IMR-90 (cell line): ENCODE results near the gene UBLCP1. TPM values are rescaled to one million over a fixed set of nuclear protein-coding genes. Genes with fewer than 3 reads are reported as not detected.

Source experiments
- ATAC-seq: fragments of 200-7000 bp; cut with Tn5 transposase; 2 replicates; pipeline ENCODE4 v1.9.1; 2020; ENCODE audit warnings: low read depth, mild to moderate bottlenecking, moderate library complexity
- BruUV-seq: library from RNA; stranded (reverse); fragments of 400-500 nt; replicated peaks from 2 replicates; lab custom pipeline; 2021; lab: Mats Ljungman, UMichigan
- CTCF ChIA-PET: fragments of 300-600 bp; formaldehyde crosslinking; extraction: SDS; loops from one replicate; lab custom pipeline; 2021; ENCODE audit warnings: antibody characterized with exemption; lab: Yijun Ruan, JAX
- POLR2A ChIA-PET: fragments of 300-600 bp; sonication (Branson Sonifier 250); formaldehyde crosslinking; loops from one replicate; lab custom pipeline; 2022; ENCODE audit warnings: antibody characterized with exemption; ENCODE audit not compliant: unreplicated experiment; lab: Charles Lee
- DNase-seq: peaks from one replicate; pipeline ENCODE4 v3.0.0; 2013
- H2AFZ ChIP-seq: replicated peaks from 2 replicates; pipeline ENCODE3; 2013; ENCODE audit warnings: low read length, mild to moderate bottlenecking; ENCODE audit not compliant: poor library complexity
- H2AK5ac ChIP-seq: 2 replicates; pipeline ENCODE4 v1.6.1; 2013; ENCODE audit warnings: low read depth, low read length, inconsistent platforms
- H2AK9ac ChIP-seq: replicated peaks from 2 replicates; pipeline ENCODE3; 2013; ENCODE audit warnings: mild to moderate bottlenecking, low read depth, low read length, moderate library complexity; ENCODE audit not compliant: poor library complexity
- H2BK120ac ChIP-seq: 2 replicates; pipeline ENCODE4 v1.6.1; 2013; ENCODE audit warnings: low read depth, low read length, inconsistent platforms
- H2BK15ac ChIP-seq: 3 replicates; pipeline ENCODE4 v1.6.1; 2013; ENCODE audit warnings: low read depth, low read length, inconsistent platforms
- H2BK20ac ChIP-seq: 2 replicates; pipeline ENCODE4 v1.6.1; 2013; ENCODE audit warnings: low read depth, mild to moderate bottlenecking, inconsistent platforms, low read length, moderate library complexity
- H2BK5ac ChIP-seq: 2 replicates; pipeline ENCODE4 v1.6.1; 2013; ENCODE audit warnings: mild to moderate bottlenecking, low read depth, low read length, inconsistent platforms; ENCODE audit not compliant: poor library complexity, severe bottlenecking
- H3K14ac ChIP-seq: replicated peaks from 2 replicates; pipeline ENCODE4 v1.6.1; 2013; ENCODE audit warnings: low read depth, low read length, inconsistent platforms
- H3K18ac ChIP-seq: 2 replicates; pipeline ENCODE4 v1.6.1; 2013; ENCODE audit warnings: low read depth, low read length, control low read depth
- H3K23ac ChIP-seq: 2 replicates; pipeline ENCODE4 v1.6.1; 2013; ENCODE audit warnings: low read depth, low read length, inconsistent platforms
- H3K27ac ChIP-seq: 2 replicates; pipeline ENCODE4 v1.5.1; 2013; ENCODE audit warnings: mild to moderate bottlenecking, control low read depth, low read length; ENCODE audit not compliant: insufficient read depth
- H3K27me3 ChIP-seq: 2 replicates; pipeline ENCODE4 v1.6.1; 2013; ENCODE audit warnings: low read length; ENCODE audit not compliant: control insufficient read depth, insufficient read depth
- H3K36me3 ChIP-seq: 2 replicates; pipeline ENCODE4 v1.6.1; 2013; ENCODE audit warnings: low read length, mixed read lengths; ENCODE audit not compliant: control insufficient read depth, insufficient read depth
- H3K4ac ChIP-seq: 2 replicates; pipeline ENCODE4 v1.6.1; 2013; ENCODE audit warnings: low read depth, low read length, inconsistent platforms
- H3K4me1 ChIP-seq: 2 replicates; pipeline ENCODE4 v1.6.1; 2013; ENCODE audit warnings: low read length, mixed read lengths; ENCODE audit not compliant: control insufficient read depth, insufficient read depth
- H3K4me2 ChIP-seq: 2 replicates; pipeline ENCODE4 v1.6.1; 2013; ENCODE audit warnings: low read depth, mild to moderate bottlenecking, control low read depth, low read length, moderate library complexity
- H3K4me3 ChIP-seq: 2 replicates; pipeline ENCODE4 v1.5.1; 2013; ENCODE audit warnings: low read depth, mild to moderate bottlenecking, control low read depth, low read length, moderate library complexity; ENCODE audit not compliant: insufficient read depth
- H3K56ac ChIP-seq: 2 replicates; pipeline ENCODE4 v1.6.1; 2013; ENCODE audit warnings: low read length, inconsistent platforms; ENCODE audit not compliant: insufficient read depth; ENCODE audit errors: extremely low read depth
- H3K79me1 ChIP-seq, 2 experiments: 2 replicates each; pipeline ENCODE4 v1.6.1; 2013; ENCODE audit warnings: low read length in 2 of 2, inconsistent platforms in 1 of 2, low read depth in 1 of 2
- H3K9ac ChIP-seq: 2 replicates; pipeline ENCODE4 v1.6.1; 2013; ENCODE audit warnings: low read depth, low read length, control low read depth
- H3K9me1 ChIP-seq: 2 replicates; pipeline ENCODE4 v1.6.1; 2013; ENCODE audit warnings: low read length, inconsistent platforms; ENCODE audit not compliant: insufficient read depth
- H3K9me3 ChIP-seq: 2 replicates; pipeline ENCODE4 v1.6.1; 2013; ENCODE audit warnings: low read length; ENCODE audit not compliant: control insufficient read depth, insufficient read depth
- H4K20me1 ChIP-seq: 2 replicates; pipeline ENCODE4 v1.6.1; 2013; ENCODE audit warnings: low read length, inconsistent platforms; ENCODE audit not compliant: insufficient read depth
- H4K5ac ChIP-seq: 2 replicates; pipeline ENCODE4 v1.6.1; 2013; ENCODE audit warnings: mild to moderate bottlenecking, low read depth, low read length, control low read depth
- H4K8ac ChIP-seq, 2 experiments: 2 replicates each; pipeline ENCODE4 v1.6.1; 2013; ENCODE audit warnings: low read depth in 2 of 2, low read length in 2 of 2, control low read depth in 1 of 2, inconsistent platforms in 1 of 2
- H4K91ac ChIP-seq: 2 replicates; pipeline ENCODE4 v1.6.1; 2013; ENCODE audit warnings: low read depth, low read length, inconsistent platforms; ENCODE audit not compliant: insufficient read depth
- BHLHE40 ChIP-seq: fragments of 150-350 bp; IDR thresholded peaks from 2 replicates; pipeline ENCODE4 v1.6.1; 2016; ENCODE audit warnings: mild to moderate bottlenecking, low read depth, low read length
- CEBPB ChIP-seq: IDR thresholded peaks from 2 replicates; pipeline ENCODE4 v1.6.1; 2012; ENCODE audit warnings: low read depth, low read length, improper control_type of control experiment
- CHD1 ChIP-seq: IDR thresholded peaks from 2 replicates; pipeline ENCODE4 v1.6.1; 2012; ENCODE audit warnings: low read depth, low read length, improper control_type of control experiment
- ELK1 ChIP-seq: fragments of 150-350 bp; IDR thresholded peaks from 2 replicates; pipeline ENCODE4 v1.6.1; 2016; ENCODE audit warnings: low read depth, mild to moderate bottlenecking, low read length, moderate library complexity, borderline replicate concordance
- FOS ChIP-seq: fragments of 150-350 bp; IDR thresholded peaks from 2 replicates; pipeline ENCODE4 v1.6.1; 2016; ENCODE audit warnings: low read depth, low read length
- MAFK ChIP-seq: IDR thresholded peaks from 2 replicates; pipeline ENCODE4 v1.6.1; 2012; ENCODE audit warnings: low read depth, low read length, improper control_type of control experiment
- MAZ ChIP-seq: IDR thresholded peaks from 2 replicates; pipeline ENCODE4 v1.6.1; 2012; ENCODE audit warnings: low read depth, mild to moderate bottlenecking, low read length, improper control_type of control experiment, moderate library complexity, borderline replicate concordance
- MXI1 ChIP-seq: IDR thresholded peaks from 2 replicates; pipeline ENCODE4 v1.6.1; 2012; ENCODE audit warnings: low read depth, mild to moderate bottlenecking, low read length, moderate library complexity, borderline replicate concordance
- NFE2L2 ChIP-seq: fragments of 150-350 bp; IDR thresholded peaks from 2 replicates; pipeline ENCODE4 v1.6.1; 2016; ENCODE audit warnings: low read depth, mild to moderate bottlenecking, low read length
- POLR2A ChIP-seq: IDR thresholded peaks from 2 replicates; pipeline ENCODE4 v1.6.1; 2012; ENCODE audit warnings: mild to moderate bottlenecking, low read depth, low read length
- RAD21 ChIP-seq: IDR thresholded peaks from 2 replicates; pipeline ENCODE4 v1.6.1; 2012; ENCODE audit warnings: low read length, improper control_type of control experiment
- RCOR1 ChIP-seq: IDR thresholded peaks from 2 replicates; pipeline ENCODE4 v1.6.1; 2012; ENCODE audit warnings: mild to moderate bottlenecking, low read length, improper control_type of control experiment; ENCODE audit not compliant: insufficient replicate concordance
- RFX5 ChIP-seq: IDR thresholded peaks from 2 replicates; pipeline ENCODE4 v1.8.0; 2012; ENCODE audit warnings: low read depth, mild to moderate bottlenecking, low read length, moderate library complexity
- SMC3 ChIP-seq: fragments of 150-350 bp; IDR thresholded peaks from 2 replicates; pipeline ENCODE4 v1.6.1; 2016; ENCODE audit warnings: low read depth, mild to moderate bottlenecking, antibody characterized with exemption, low read length, moderate library complexity
- USF2 ChIP-seq: fragments of 150-350 bp; IDR thresholded peaks from 2 replicates; pipeline ENCODE4 v1.6.1; 2017; ENCODE audit warnings: mild to moderate bottlenecking, antibody characterized with exemption, low read length, low read depth
- WGBS, 2 experiments: methylation state at CpG; one replicate each; pipeline versions ENCODE4 v1.1.5 to v1.1.7; 2013; ENCODE audit warnings: missing lambda C conversion rate in 2 of 2; ENCODE audit not compliant: insufficient read length in 1 of 2; ENCODE audit errors: extremely low coverage in 2 of 2; 5-methylcytosine and 5-hydroxymethylcytosine counted together
- dilution Hi-C: fragments of 300-500 bp; cut with HindIII; formaldehyde crosslinking; loops from one replicate; pipeline ENCODE4 v1.14.3; 2018; ENCODE audit warnings: low sequenced_read_pairs; ENCODE audit not compliant: unreplicated experiment
- in situ Hi-C: fragments of 300-500 bp; cut with MboI; formaldehyde crosslinking; loops from 3 replicates; pipeline ENCODE4 v1.14.3; 2019; ENCODE audit warnings: low sequenced_read_pairs, inconsistent platforms, mixed read lengths
- intact Hi-C: fragments of 100-400 bp; cut with micrococcal nuclease; formaldehyde crosslinking; loops from 2 replicates; pipeline ENCODE4 v1.10.0; 2022
- polyA plus RNA-seq, 3 experiments: library from polyadenylated mRNA; depleted of rRNA; stranded (reverse); fragments of >200 nt; gene quantifications; 2 replicates each; pipeline ENCODE4 v1.2.3, GENCODE V29; 2012; ENCODE audit warnings: low replicate concordance in 1 of 3
- total RNA-seq: library from RNA; depleted of rRNA; stranded (reverse); fragments of >200 nt; gene quantifications from 2 replicates; pipeline ENCODE4 v1.2.3, GENCODE V29; 2012
- TF ChIP-seq, protein P1 (sequence below): conservative IDR thresholded peaks from 2 replicates; pipeline ENCODE4 v1.5.1; 2012; ENCODE audit warnings: mild to moderate bottlenecking, low read depth, low read length, improper control_type of control experiment

Gene UBLCP1
- total and polyA plus RNA-seq, 2 of the 4 experiments (the other 2 are of a cell fraction): 11.7 to 17.5 TPM

DNA sequence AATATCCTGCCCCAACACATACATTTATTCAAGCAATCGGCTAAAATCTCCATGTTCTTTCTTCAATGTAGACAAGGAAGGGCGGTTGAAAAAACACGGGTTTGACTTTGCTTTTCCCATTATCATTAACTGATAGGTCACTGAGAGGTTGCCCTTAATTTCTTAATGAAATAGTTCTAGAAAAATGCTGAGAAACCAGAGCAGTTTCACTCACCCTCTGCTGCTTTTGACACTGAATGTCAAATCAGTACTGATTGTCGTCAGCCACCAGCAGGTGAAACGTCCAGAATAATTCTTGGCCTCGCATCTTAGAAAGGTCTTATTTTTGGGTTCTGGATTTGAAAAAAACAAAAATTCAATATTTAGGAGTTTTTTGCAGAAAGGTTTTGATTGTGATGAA, 59.1 kb downstream of the UBLCP1 start:
- H3K27ac ChIP-seq: no peak overlapping the region
- in situ Hi-C loops (no loop called here), dilution Hi-C loops (no loop called here), intact Hi-C loops (no loop called here)
- no peak overlapping the region for H2BK20ac ChIP-seq
- H3K18ac ChIP-seq: no peak overlapping the region
- no peak overlapping the region for H3K4me3 ChIP-seq
- H2AK5ac ChIP-seq: no peak overlapping the region
- H3K36me3 ChIP-seq: no peaks in the 10 kb centered on the region
- H3K4me1 ChIP-seq: no peaks in the 10 kb centered on the region
- H2AK9ac ChIP-seq: no peak overlapping the region
- ATAC-seq (no peak), DNase-seq (no peak)
- H4K5ac ChIP-seq: no peak overlapping the region
- H3K9me3 ChIP-seq: no peaks in the 10 kb centered on the region
- H4K20me1 ChIP-seq: no peaks in the 10 kb centered on the region
- no peak overlapping the region for H3K23ac ChIP-seq
- no TSS peak for BruUV-seq
- no peak overlapping the region for H4K91ac ChIP-seq
- TF ChIP-seq CHD1 (no peak), CEBPB (no peak), RCOR1 (no peak), RAD21 (no peak), BHLHE40 (no peak), MXI1 (no peak), RFX5 (no peak), USF2 (no peak), ELK1 (no peak), POLR2A (no peak), MAZ (no peak), FOS (no peak), SMC3 (no peak), NFE2L2 (no peak), MAFK (no peak)
- TF ChIP-seq, protein P1, sequence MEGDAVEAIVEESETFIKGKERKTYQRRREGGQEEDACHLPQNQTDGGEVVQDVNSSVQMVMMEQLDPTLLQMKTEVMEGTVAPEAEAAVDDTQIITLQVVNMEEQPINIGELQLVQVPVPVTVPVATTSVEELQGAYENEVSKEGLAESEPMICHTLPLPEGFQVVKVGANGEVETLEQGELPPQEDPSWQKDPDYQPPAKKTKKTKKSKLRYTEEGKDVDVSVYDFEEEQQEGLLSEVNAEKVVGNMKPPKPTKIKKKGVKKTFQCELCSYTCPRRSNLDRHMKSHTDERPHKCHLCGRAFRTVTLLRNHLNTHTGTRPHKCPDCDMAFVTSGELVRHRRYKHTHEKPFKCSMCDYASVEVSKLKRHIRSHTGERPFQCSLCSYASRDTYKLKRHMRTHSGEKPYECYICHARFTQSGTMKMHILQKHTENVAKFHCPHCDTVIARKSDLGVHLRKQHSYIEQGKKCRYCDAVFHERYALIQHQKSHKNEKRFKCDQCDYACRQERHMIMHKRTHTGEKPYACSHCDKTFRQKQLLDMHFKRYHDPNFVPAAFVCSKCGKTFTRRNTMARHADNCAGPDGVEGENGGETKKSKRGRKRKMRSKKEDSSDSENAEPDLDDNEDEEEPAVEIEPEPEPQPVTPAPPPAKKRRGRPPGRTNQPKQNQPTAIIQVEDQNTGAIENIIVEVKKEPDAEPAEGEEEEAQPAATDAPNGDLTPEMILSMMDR: no peak
- no CpG with 5 or more reads among the region's 6 CpGs for WGBS, 2 experiments
- H3K56ac ChIP-seq: no peak overlapping the region
- no peak overlapping the region for H2BK120ac ChIP-seq
- H3K4me2 ChIP-seq: no peak overlapping the region
- H3K79me1 ChIP-seq: no peaks in the 10 kb centered on the region
- H3K9me1 ChIP-seq: peaks cover 5% of the 10 kb centered on the region; the same call in 1 of the 2 replicates
- H2AFZ ChIP-seq: no peak overlapping the region
- H3K14ac ChIP-seq: no peak overlapping the region
- no peak overlapping the region for H2BK5ac ChIP-seq
- no peak overlapping the region for H3K4ac ChIP-seq
- H3K9ac ChIP-seq: no peak overlapping the region
- no peak overlapping the region for H4K8ac ChIP-seq
- no peak overlapping the region for H2BK15ac ChIP-seq
- no peaks in the 10 kb centered on the region for H3K27me3 ChIP-seq
- CTCF ChIA-PET: interaction anchor here (1.1 kb wide), 1 partner anchor 165 kb away, joined by 3 read pairs; no protein-coding TSS in a partner anchor
- POLR2A ChIA-PET: no interaction called here
